ENCODE data around the gene GALNT9. TPM values are rescaled to one million over a fixed set of nuclear protein-coding genes. Genes with fewer than 3 reads are reported as not detected.
A peak's percentile ranks its signal among the peaks of the same experiment; 100 is the strongest.

Gene GALNT9
- total and polyA plus RNA-seq, 8 donors = 0.15 to 3.1 (median 0.19) TPM; not detected in 5

GRCh38 chr12:132344181-132344580 is 14.8 kb upstream of the GALNT9 start:
- H3K4me1 ChIP-seq = peaks cover 0 to 13% (median 4%) of the 10 kb centered on the region in 4 donors
- no peak overlapping the region for H3K4me3 ChIP-seq
- DNase-seq = no peak
- peak overlapping the region in 1 of 5 donors; percentile 34 for H3K27ac ChIP-seq
- no peaks in the 10 kb centered on the region for H3K9me3 ChIP-seq
- WGBS, 5 donors = 78 to 82% (median 80%) methylated on average over 11 of the region's 11 CpGs
- peaks cover 0 to 78% (median 12%) of the 10 kb centered on the region in 3 donors for H3K27me3 ChIP-seq
- intact Hi-C loops (cut with DNase I; ENCODE audit: low total_unique reads) = no loop called here
- TF ChIP-seq POLR2AphosphoS5 (IDR thresholded peaks at IDR 0.05) (no peak), EP300 (IDR thresholded peaks at IDR 0.05) (no peak), POLR2A (IDR thresholded peaks at IDR 0.05) (no peak)
- TF ChIP-seq, protein P1, sequence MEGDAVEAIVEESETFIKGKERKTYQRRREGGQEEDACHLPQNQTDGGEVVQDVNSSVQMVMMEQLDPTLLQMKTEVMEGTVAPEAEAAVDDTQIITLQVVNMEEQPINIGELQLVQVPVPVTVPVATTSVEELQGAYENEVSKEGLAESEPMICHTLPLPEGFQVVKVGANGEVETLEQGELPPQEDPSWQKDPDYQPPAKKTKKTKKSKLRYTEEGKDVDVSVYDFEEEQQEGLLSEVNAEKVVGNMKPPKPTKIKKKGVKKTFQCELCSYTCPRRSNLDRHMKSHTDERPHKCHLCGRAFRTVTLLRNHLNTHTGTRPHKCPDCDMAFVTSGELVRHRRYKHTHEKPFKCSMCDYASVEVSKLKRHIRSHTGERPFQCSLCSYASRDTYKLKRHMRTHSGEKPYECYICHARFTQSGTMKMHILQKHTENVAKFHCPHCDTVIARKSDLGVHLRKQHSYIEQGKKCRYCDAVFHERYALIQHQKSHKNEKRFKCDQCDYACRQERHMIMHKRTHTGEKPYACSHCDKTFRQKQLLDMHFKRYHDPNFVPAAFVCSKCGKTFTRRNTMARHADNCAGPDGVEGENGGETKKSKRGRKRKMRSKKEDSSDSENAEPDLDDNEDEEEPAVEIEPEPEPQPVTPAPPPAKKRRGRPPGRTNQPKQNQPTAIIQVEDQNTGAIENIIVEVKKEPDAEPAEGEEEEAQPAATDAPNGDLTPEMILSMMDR (IDR thresholded peaks at IDR 0.05) = no peak
- no peaks in the 10 kb centered on the region for H3K36me3 ChIP-seq

GRCh38 chr12:132343294-132344004 is 14.1 kb upstream of the GALNT9 start:
- WGBS, 5 donors = 28 to 60% (median 50%) methylated on average over 22 to 23 of the region's 23 CpGs
- H3K4me1 ChIP-seq = peaks cover 0 to 13% (median 4%) of the 10 kb centered on the region in 4 donors
- peak in 1 of 2 donors; percentile 30 for DNase-seq
- TF ChIP-seq, protein P1 (IDR thresholded peaks at IDR 0.05) = no peak
- TF ChIP-seq POLR2A (IDR thresholded peaks at IDR 0.05) (no peak), EP300 (IDR thresholded peaks at IDR 0.05) (no peak), POLR2AphosphoS5 (IDR thresholded peaks at IDR 0.05) (no peak)
- H3K9me3 ChIP-seq = no peaks in the 10 kb centered on the region
- H3K4me3 ChIP-seq = no peak overlapping the region
- peaks cover 0 to 85% (median 12%) of the 10 kb centered on the region in 3 donors for H3K27me3 ChIP-seq
- H3K36me3 ChIP-seq = no peaks in the 10 kb centered on the region
- H3K27ac ChIP-seq = peak overlapping the region in 1 of 5 donors; percentile 34
- intact Hi-C loops (cut with DNase I; ENCODE audit: low total_unique reads) = no loop called here

GRCh38 chr12:132342251-132343227 is 13.2 kb upstream of the GALNT9 start:
- no peak for TF ChIP-seq POLR2AphosphoS5 (IDR thresholded peaks at IDR 0.05)
- TF ChIP-seq, protein P1 (IDR thresholded peaks at IDR 0.05) = no peak
- no peak overlapping the region for H3K4me3 ChIP-seq
- peaks cover 0 to 13% (median 4%) of the 10 kb centered on the region in 4 donors for H3K4me1 ChIP-seq
- no peaks in the 10 kb centered on the region for H3K9me3 ChIP-seq
- H3K36me3 ChIP-seq = no peaks in the 10 kb centered on the region
- DNase-seq = no peak
- 50 to 53% (median 52%) methylated on average over 19 to 24 of the region's 24 CpGs for WGBS, 5 donors
- no peak overlapping the region for H3K27ac ChIP-seq
- intact Hi-C loops (cut with DNase I; ENCODE audit: low total_unique reads) = no loop called here
- H3K27me3 ChIP-seq = peaks cover 0 to 85% (median 12%) of the 10 kb centered on the region in 3 donors

DNA sequence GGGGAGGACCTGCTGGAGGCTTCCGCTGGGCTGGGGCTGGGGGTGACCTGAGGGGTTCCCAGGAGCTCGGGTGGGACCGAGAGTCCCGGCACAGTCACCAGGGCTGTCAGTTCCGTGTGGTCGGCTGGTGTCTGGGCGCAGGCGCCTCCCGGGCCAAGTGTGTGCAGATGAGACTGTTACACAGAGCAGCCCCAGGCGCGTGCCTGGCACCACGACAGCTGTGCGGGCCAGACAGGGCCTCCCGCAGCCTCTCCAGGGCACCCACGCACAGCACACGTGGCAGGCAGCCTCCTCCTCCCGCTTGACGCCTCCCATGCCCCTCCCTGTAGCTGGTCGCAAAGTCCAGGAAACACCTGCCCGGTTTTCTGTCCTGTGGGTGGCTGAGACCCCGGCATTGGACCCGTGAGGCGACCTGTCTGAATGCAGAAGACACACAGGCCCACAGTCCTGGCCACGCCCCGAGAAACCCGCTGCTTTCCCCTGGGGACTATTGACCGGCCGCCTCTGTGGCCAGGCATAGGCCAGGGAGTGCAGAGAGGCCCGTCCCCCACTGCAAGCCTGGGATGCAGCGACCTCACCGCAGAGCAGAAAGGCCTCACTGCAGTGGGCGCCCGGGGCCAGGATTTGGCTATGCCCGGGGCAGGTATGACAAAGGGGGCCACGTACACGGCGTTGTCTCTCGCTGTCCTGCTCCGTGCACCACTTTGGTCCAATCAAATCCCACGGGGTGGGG is 12.1 kb upstream of the GALNT9 start:
- H3K36me3 ChIP-seq = no peaks in the 10 kb centered on the region
- intact Hi-C loops (cut with DNase I; ENCODE audit: low total_unique reads) = no loop called here
- peaks cover 0 to 13% (median 4%) of the 10 kb centered on the region in 4 donors for H3K4me1 ChIP-seq
- no peak overlapping the region for H3K27ac ChIP-seq
- TF ChIP-seq POLR2AphosphoS5 (IDR thresholded peaks at IDR 0.05) (no peak), EP300 (IDR thresholded peaks at IDR 0.05) (no peak), POLR2A (IDR thresholded peaks at IDR 0.05) (no peak)
- TF ChIP-seq, protein P1 (IDR thresholded peaks at IDR 0.05) = no peak
- no peak for DNase-seq
- H3K27me3 ChIP-seq = peaks cover 0 to 85% (median 18%) of the 10 kb centered on the region in 3 donors
- no peak overlapping the region for H3K4me3 ChIP-seq
- 76 to 82% (median 80%) methylated on average over 11 to 40 of the region's 40 CpGs for WGBS, 5 donors
- peaks cover 0 to 6% (median 0%) of the 10 kb centered on the region in 4 donors for H3K9me3 ChIP-seq
